B cell (primary cell): Measurements from ENCODE around the gene TSN. TPM values are rescaled to one million over a fixed set of nuclear protein-coding genes. Genes with fewer than 3 reads are reported as not detected.

Experiments used
- ATAC-seq: fragments of 200-7000 bp; cut with Tn5 transposase; one replicate; pipeline ENCODE4 v1.10.0; 2021; ENCODE audit warnings: low read depth, mild to moderate bottlenecking, moderate number of reproducible peaks, moderate library complexity
- CTCF ChIA-PET: fragments of 350-600 bp; sonication (Branson Sonifier 250); formaldehyde crosslinking; loops from one replicate; lab custom pipeline; 2021; ENCODE audit warnings: antibody characterized with exemption, inconsistent platforms; lab: Charles Lee
- POLR2A ChIA-PET: fragments of 350-600 bp; sonication (Branson Sonifier 250); formaldehyde crosslinking; loops from one replicate; lab custom pipeline; 2021; ENCODE audit warnings: antibody characterized with exemption; lab: Charles Lee
- DNase-seq: peaks from one replicate; pipeline ENCODE4 v3.0.0; 2013
- H2AFZ ChIP-seq: 2 replicates; pipeline ENCODE4 v1.6.1; 2012; ENCODE audit warnings: mild to moderate bottlenecking, low read depth, low read length; ENCODE audit not compliant: insufficient read depth, poor library complexity, severe bottlenecking
- H3K27ac ChIP-seq, 2 donors: 1 replicate in 1 of 2; 2 replicates in 1 of 2; pipeline ENCODE4 v1.5.1; 2012 to 2013; ENCODE audit warnings: low read length in 2 of 2, mild to moderate bottlenecking in 2 of 2, moderate library complexity in 1 of 2
- H3K27me3 ChIP-seq, 4 experiments: fragments of 200-600 bp in 1 of 4; sonication (generic) in 1 of 4; replicated peaks in 1 of 4; 1 replicate in 2 of 4; 2 replicates in 2 of 4; pipeline versions ENCODE4 v1.6.1 to v1.7.0; 2013 to 2016; ENCODE audit warnings: low read length in 3 of 4, mild to moderate bottlenecking in 2 of 4, mixed read lengths in 1 of 4, moderate library complexity in 1 of 4; ENCODE audit not compliant: insufficient read depth in 4 of 4, control insufficient read depth in 3 of 4; ENCODE audit errors: control extremely low read depth in 1 of 4
- H3K36me3 ChIP-seq, 2 experiments: replicated peaks in 1 of 2; 1 replicate in 1 of 2; 2 replicates in 1 of 2; pipeline versions ENCODE4 v1.6.1 to v1.7.1; 2013; ENCODE audit warnings: low read length in 1 of 2; ENCODE audit not compliant: insufficient read depth in 2 of 2, control insufficient read depth in 1 of 2; ENCODE audit errors: control extremely low read depth in 1 of 2, extremely low read depth in 1 of 2
- H3K4me1 ChIP-seq, 2 donors: fragments of 200-600 bp in 1 of 2; sonication (generic) in 1 of 2; 1 replicate in 1 of 2; 2 replicates in 1 of 2; pipeline versions ENCODE4 v1.5.1 to v1.6.1; 2013 to 2017; ENCODE audit warnings: low read length in 2 of 2; ENCODE audit not compliant: control insufficient read depth in 2 of 2, insufficient read depth in 2 of 2
- H3K4me2 ChIP-seq: replicated peaks from 2 replicates; pipeline ENCODE3; 2012; ENCODE audit warnings: mild to moderate bottlenecking, low read depth, low read length; ENCODE audit not compliant: poor library complexity, severe bottlenecking
- H3K4me3 ChIP-seq, 5 experiments: fragments of 200-600 bp in 1 of 5; sonication (generic) in 1 of 5; 1 replicate in 3 of 5; 2 replicates in 2 of 5; pipeline versions ENCODE4 v1.5.1 to v1.7.0; 2011 to 2016; ENCODE audit warnings: low read length in 4 of 5, mild to moderate bottlenecking in 4 of 5, low read depth in 2 of 5, control low read depth in 1 of 5, moderate library complexity in 1 of 5; ENCODE audit not compliant: insufficient read depth in 1 of 5; ENCODE audit errors: control extremely low read depth in 1 of 5, extremely low read depth in 1 of 5
- H3K79me2 ChIP-seq: fragments of 200-600 bp; sonication (generic); one replicate; pipeline ENCODE4 v1.6.0; 2016; ENCODE audit warnings: low read length; ENCODE audit not compliant: control insufficient read depth, insufficient read depth
- H3K9ac ChIP-seq: fragments of 200-600 bp; sonication (generic); 2 replicates; pipeline ENCODE4 v1.6.1; 2017; ENCODE audit warnings: mild to moderate bottlenecking, low read length, moderate library complexity
- H3K9me3 ChIP-seq, 3 donors: one replicate each; pipeline versions ENCODE4 v1.6.1 to v1.7.1; 2013; ENCODE audit warnings: low read length in 2 of 3; ENCODE audit not compliant: control insufficient read depth in 2 of 3, insufficient read depth in 1 of 3; ENCODE audit errors: control extremely low read depth in 1 of 3
- H4K20me1 ChIP-seq: 2 replicates; pipeline ENCODE4 v1.6.0; 2012; ENCODE audit warnings: mild to moderate bottlenecking, low read length; ENCODE audit not compliant: insufficient read depth, control insufficient read depth, poor library complexity, severe bottlenecking
- H3K27ac Mint-ChIP-seq: one replicate; pipeline ENCODE4 v1.8.0; 2021; ENCODE audit warnings: mixed read lengths
- H3K27me3 Mint-ChIP-seq: one replicate; pipeline ENCODE4 v1.8.0; 2021; ENCODE audit warnings: mixed read lengths
- H3K4me1 Mint-ChIP-seq: one replicate; pipeline ENCODE4 v1.8.0; 2021; ENCODE audit warnings: mixed read lengths
- H3K4me3 Mint-ChIP-seq: one replicate; pipeline ENCODE4 v1.8.0; 2021; ENCODE audit warnings: mixed read lengths
- H3K9me3 Mint-ChIP-seq: one replicate; pipeline ENCODE4 v1.8.0; 2022; ENCODE audit warnings: mixed read lengths; ENCODE audit not compliant: insufficient read depth
- EZH2 ChIP-seq: IDR thresholded peaks from 2 replicates; pipeline ENCODE4 v1.6.1; 2012; ENCODE audit warnings: borderline replicate concordance, low read depth, mild to moderate bottlenecking, moderate library complexity, low read length; ENCODE audit not compliant: insufficient read depth, poor library complexity, severe bottlenecking
- WGBS: methylation state at CpG from one replicate; pipeline ENCODE4 v1.1.5; 2013; ENCODE audit warnings: missing lambda C conversion rate; ENCODE audit not compliant: insufficient coverage; 5-methylcytosine and 5-hydroxymethylcytosine counted together
- intact Hi-C: fragments of 100-400 bp; cut with micrococcal nuclease; formaldehyde crosslinking; loops from one replicate; pipeline ENCODE4 v1.10.0; 2022
- polyA plus RNA-seq: library from polyadenylated mRNA; depleted of rRNA; stranded (reverse); fragments of >200 nt; gene quantifications from 2 replicates; pipeline ENCODE4 v1.2.3, GENCODE V29; 2012
- total RNA-seq, 2 donors: library from RNA; stranded (reverse); fragments of 120-200 nt in 1 of 2; gene quantifications; 1 replicate in 1 of 2; 2 replicates in 1 of 2; pipeline versions ENCODE4 v1.2.3 to v1.2.4, GENCODE V29; 2013 to 2022
- TF ChIP-seq, protein P1 (sequence below): fragments of 200-600 bp; IDR thresholded peaks from one replicate; pipeline ENCODE4 v1.8.0; 2022; ENCODE audit warnings: antibody characterized with exemption, mild to moderate bottlenecking

The TSN gene
- total and polyA plus RNA-seq, 2 donors (not counting 1 experiment from before 2014, with no cell fraction given) = 10.8 to 43.4 TPM

DNA sequence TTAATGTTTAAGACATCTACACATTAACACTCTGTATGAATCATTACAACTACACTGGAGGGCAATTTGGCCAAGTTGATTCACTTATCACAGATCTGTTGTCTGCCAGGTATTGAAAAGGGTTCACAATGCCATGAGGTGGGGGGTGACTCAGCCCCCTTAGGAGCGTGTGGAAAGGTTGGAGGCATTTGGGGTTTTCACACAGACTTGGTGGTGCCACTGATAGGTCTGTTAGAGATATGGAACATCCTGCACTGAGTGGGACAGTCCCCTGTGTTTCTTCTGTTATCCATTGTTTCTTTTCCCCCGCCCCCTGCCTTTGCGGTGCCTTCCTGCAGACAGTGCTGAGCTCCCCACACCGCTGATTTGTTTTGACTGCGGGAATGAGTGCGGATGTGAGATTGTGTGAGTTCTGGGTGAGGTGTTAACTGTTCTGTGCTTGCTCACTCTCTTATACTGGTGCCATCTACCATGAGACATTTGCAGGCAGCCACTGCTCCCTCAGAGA is 9.3 kb upstream of the TSN start:
- no peaks in the 10 kb centered on the region for H3K9me3 ChIP-seq
- ATAC-seq (no peak), DNase-seq (no peak)
- no peak overlapping the region for H3K9ac ChIP-seq
- no peaks in the 10 kb centered on the region for H3K79me2 ChIP-seq
- H3K27me3 ChIP-seq = no peaks in the 10 kb centered on the region
- H4K20me1 ChIP-seq = no peaks in the 10 kb centered on the region
- Mint-ChIP-seq H3K27ac (no peak overlapping the region), H3K27me3 (no peaks in the 10 kb centered on the region), H3K4me3 (no peak overlapping the region), H3K4me1 (no peaks in the 10 kb centered on the region), H3K9me3 (no peaks in the 10 kb centered on the region)
- intact Hi-C loops = loop anchor here (10.0 kb wide), 1 partner anchor 341 kb away; no protein-coding TSS in a partner anchor
- no peak overlapping the region for H3K27ac ChIP-seq
- no peaks in the 10 kb centered on the region for H3K36me3 ChIP-seq
- H3K4me1 ChIP-seq = no peaks in the 10 kb centered on the region
- ChIA-PET CTCF (no interaction called here), POLR2A (interaction anchor here (0.5 kb wide), 1 partner anchor 9 kb away, joined by 3 read pairs; the partner anchor contains the start of gene NIFK)
- WGBS = no CpG with 5 or more reads among the region's 6 CpGs
- no peak for TF ChIP-seq EZH2
- TF ChIP-seq, protein P1, sequence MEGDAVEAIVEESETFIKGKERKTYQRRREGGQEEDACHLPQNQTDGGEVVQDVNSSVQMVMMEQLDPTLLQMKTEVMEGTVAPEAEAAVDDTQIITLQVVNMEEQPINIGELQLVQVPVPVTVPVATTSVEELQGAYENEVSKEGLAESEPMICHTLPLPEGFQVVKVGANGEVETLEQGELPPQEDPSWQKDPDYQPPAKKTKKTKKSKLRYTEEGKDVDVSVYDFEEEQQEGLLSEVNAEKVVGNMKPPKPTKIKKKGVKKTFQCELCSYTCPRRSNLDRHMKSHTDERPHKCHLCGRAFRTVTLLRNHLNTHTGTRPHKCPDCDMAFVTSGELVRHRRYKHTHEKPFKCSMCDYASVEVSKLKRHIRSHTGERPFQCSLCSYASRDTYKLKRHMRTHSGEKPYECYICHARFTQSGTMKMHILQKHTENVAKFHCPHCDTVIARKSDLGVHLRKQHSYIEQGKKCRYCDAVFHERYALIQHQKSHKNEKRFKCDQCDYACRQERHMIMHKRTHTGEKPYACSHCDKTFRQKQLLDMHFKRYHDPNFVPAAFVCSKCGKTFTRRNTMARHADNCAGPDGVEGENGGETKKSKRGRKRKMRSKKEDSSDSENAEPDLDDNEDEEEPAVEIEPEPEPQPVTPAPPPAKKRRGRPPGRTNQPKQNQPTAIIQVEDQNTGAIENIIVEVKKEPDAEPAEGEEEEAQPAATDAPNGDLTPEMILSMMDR = no peak
- no peak overlapping the region for H3K4me2 ChIP-seq
- H3K4me3 ChIP-seq = no peak overlapping the region
- no peak overlapping the region for H2AFZ ChIP-seq

DNA sequence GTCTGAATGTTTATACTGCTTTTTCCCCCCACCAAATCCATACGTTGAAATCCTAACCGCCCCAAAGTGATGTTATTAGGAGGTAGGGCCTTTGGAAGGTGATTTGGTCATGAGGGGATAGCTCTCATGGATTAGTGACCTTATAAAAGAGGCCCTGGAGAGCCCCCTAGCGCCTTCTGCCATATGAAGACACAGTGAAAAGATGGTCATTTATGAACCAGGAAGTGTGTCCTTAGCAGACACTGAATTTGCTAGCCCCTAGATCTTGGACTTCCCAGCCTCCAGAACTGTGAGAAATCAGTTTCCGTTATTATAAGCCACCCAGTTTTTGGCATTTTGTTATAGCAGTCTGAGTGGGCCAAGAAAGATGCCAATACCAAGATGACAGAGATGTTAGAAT is 7.2 kb upstream of the TSN start:
- no peak overlapping the region for H3K4me3 ChIP-seq
- no peaks in the 10 kb centered on the region for H3K79me2 ChIP-seq
- H3K27me3 ChIP-seq = no peaks in the 10 kb centered on the region
- H3K9me3 ChIP-seq = no peaks in the 10 kb centered on the region
- no peaks in the 10 kb centered on the region for H4K20me1 ChIP-seq
- 71% methylated on average over 2 of the region's 4 CpGs for WGBS
- ChIA-PET CTCF (interaction anchor here (1.0 to 1.3 kb wide), 2 partner anchors 19 to 346 kb away, joined by 3 to 4 read pairs; no protein-coding TSS in a partner anchor), POLR2A (no interaction called here)
- no peak overlapping the region for H2AFZ ChIP-seq
- no peak overlapping the region for H3K27ac Mint-ChIP-seq
- no peaks in the 10 kb centered on the region for H3K9me3 Mint-ChIP-seq
- H3K4me1 Mint-ChIP-seq = no peaks in the 10 kb centered on the region
- ATAC-seq = no peak
- no peaks in the 10 kb centered on the region for H3K27me3 Mint-ChIP-seq
- DNase-seq = no peak
- no peak for TF ChIP-seq EZH2
- TF ChIP-seq, protein P1 = no peak
- intact Hi-C loops = loop anchor here (10.0 kb wide), 1 partner anchor 343 kb away; no protein-coding TSS in a partner anchor
- H3K4me2 ChIP-seq = no peak overlapping the region
- H3K27ac ChIP-seq = no peak overlapping the region
- H3K9ac ChIP-seq = no peak overlapping the region
- H3K4me3 Mint-ChIP-seq = no peak overlapping the region
- no peaks in the 10 kb centered on the region for H3K36me3 ChIP-seq
- H3K4me1 ChIP-seq = no peaks in the 10 kb centered on the region
